GM12801 (cell line): Measurements from ENCODE around the gene COL23A1.

Experiments
- TF ChIP-seq, protein P1 (sequence below): IDR thresholded peaks from one replicate; pipeline ENCODE4 v1.5.1; 2011; ENCODE audit warnings: control low read depth; ENCODE audit not compliant: insufficient read length; ENCODE audit errors: extremely low read depth

The COL23A1 gene

DNA sequence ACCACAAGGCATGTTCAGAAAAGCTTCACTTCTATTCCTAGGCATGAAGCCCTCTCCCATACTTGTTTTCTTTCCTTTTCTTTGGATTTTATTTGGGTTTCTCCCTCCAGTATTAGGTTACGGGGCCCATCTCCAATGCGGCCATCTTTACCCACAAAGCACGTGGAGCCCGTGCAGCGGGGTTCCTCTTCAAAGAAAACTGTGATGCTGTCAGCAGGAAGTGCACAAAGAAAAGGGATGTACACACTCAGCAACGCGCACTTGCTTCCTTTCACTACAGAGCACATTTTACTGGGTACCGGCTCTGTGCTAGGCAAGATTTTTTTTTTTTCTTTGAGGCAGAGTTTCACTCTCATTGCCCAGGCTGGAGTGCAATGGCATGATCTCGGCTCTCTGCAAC lies 106.6 kb downstream of the COL23A1 start:
- TF ChIP-seq, protein P1, sequence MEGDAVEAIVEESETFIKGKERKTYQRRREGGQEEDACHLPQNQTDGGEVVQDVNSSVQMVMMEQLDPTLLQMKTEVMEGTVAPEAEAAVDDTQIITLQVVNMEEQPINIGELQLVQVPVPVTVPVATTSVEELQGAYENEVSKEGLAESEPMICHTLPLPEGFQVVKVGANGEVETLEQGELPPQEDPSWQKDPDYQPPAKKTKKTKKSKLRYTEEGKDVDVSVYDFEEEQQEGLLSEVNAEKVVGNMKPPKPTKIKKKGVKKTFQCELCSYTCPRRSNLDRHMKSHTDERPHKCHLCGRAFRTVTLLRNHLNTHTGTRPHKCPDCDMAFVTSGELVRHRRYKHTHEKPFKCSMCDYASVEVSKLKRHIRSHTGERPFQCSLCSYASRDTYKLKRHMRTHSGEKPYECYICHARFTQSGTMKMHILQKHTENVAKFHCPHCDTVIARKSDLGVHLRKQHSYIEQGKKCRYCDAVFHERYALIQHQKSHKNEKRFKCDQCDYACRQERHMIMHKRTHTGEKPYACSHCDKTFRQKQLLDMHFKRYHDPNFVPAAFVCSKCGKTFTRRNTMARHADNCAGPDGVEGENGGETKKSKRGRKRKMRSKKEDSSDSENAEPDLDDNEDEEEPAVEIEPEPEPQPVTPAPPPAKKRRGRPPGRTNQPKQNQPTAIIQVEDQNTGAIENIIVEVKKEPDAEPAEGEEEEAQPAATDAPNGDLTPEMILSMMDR, result no peak

DNA sequence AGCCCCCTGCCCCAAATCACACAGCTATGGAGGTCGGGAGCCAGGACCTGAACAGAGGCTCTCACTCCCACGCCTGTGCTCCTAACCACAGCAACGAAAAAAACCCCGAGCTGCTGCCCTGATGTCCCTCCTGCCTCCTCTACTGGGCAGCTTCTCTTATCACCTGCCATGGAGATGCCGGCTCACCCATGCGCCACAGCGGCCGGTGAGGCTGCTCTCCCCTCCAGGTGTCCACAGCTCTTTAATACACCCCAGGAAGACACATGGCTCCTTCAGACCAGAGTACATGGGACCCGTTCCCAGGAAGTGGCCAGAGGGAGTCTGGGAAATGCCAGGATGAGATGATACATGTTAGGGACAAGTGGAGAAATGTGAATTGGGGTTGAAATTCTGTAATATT lies 110.9 kb downstream of the COL23A1 start:
- TF ChIP-seq, protein P1, result no peak

DNA sequence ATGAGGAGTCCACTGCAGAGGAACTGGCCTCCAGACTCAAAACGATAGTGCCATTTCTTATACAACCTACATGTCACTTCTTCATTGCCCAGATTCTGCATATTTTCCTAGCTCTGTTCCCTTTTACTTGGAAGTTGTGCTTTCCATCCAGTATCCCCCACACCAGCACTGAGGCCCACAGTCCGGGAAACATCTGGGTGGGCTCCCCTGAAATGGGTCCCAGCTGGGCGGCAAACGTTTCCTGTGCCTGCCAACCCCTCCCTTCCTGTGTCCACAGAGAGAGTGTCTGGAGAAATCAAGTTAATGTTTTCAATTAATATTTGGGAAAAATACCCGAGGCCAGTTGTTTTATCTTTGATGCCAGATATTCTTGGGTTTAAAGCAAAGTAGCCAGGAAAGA lies 111.8 kb downstream of the COL23A1 start:
- TF ChIP-seq, protein P1, result no peak

DNA sequence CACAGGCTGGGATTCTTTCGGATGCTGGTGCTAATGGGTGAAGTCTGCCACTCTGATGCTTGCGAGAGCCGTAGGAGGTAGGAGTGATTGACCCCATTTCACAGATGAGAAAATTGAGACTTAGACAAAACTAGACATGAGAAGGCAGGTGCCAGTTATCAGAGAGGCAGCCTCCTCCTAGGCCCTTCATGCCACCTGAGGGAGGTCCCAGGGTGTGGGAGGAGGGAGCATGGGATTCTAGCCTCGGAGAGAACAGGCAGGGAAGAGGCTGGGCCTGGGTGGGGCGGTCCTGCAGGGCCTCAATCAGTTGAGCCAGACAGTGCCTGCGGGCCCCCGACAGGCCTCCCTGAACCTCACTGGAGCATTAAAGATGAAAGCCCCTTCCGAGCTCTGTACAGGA lies 112.4 kb downstream of the COL23A1 start:
- TF ChIP-seq, protein P1, result no peak

DNA sequence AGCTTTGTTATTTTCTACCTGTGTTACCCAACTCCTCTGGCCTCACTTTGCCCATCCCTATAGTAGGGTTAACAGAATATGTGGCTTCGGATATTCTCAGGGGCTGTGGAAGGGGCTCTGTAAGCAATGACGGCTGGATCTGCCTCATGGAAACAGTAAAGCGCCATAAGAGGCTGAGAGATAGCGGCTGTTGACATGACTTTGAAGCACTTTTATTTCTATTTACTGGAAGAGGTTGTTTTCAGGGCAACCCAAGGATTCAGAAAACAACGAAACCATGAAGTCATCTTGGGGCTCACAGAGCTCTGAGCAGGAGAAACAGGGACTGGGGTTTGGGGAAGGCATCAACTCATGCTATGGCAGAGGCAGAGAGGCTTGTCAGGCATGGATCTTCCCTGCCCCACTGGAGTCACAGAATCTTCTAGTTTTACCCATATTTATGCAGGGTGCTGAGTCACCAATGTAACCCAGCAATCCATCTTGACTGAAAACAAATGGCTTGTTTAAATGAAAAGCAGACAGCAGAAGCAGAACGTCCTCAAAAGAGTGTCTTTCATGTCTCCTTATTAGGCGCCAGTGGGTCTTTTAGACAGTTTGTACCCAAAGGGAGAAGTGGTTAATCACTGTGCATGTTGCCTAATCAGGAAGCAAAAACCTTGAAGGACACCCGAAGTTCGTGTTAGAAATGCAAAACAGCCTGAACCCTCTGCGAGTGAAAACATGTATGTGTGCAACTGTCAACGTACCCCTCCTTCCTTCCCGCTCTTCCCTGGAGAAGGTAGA lies 113.0 kb downstream of the COL23A1 start:
- TF ChIP-seq, protein P1, result no peak

DNA sequence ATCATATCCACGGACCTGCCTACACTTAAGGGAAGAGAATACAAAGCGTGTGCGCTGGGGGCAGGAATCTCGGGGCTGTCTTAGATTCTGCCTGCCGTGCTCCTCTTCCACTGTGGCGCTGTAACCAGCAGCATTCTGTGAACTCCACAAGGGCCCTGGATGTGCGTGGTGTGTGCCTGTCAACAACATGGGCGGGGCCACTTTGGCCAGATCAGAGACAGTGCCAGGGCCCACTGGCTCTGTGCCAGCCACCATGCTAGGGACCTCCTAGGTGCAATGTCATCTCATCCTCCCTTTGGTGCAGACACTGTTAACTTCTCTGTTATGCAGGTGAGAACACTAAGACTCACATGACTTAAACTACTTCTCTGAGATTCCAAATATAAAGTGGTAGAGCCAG lies 113.7 kb downstream of the COL23A1 start:
- TF ChIP-seq, protein P1, result no peak

DNA sequence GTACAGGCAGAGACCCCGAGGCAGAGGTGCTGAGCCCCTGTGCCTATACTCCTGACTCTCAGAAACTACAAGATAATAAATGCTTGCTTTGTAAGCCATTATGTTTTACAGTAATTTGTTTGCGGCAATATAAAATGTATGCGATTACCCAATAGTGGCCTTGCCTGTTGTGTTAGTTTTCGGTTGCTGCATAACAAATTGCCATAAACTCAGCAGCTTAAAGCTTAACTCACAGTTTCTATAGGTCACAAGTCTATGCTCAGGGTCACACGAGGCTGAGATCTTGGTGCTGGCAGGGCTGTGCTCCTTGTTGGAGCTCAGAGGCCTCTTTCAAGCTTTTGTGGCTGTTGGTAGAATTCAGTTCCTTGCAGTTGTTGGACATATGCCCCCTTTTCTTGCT lies 114.8 kb downstream of the COL23A1 start:
- TF ChIP-seq, protein P1, result no peak
